Gastroesophageal sphincter (tissue), 3 donors: Measurements from ENCODE around the gene SUSD6.

ENCODE experiments used
- CTCF ChIP-seq, 4 experiments: fragments of 200-600 bp in 2 of 4; fragments of 450-650 bp in 2 of 4; sonication (generic) in 1 of 4; IDR thresholded peaks; one replicate each; pipeline ENCODE4 v1.5.1; 2017 to 2019; ENCODE audit warnings: antibody characterized with exemption in 4 of 4, mild to moderate bottlenecking in 2 of 4, moderate library complexity in 2 of 4
- EP300 ChIP-seq: sonication (generic); formaldehyde crosslinking; IDR thresholded peaks from one replicate; pipeline ENCODE4 v1.6.1; 2017; ENCODE audit warnings: antibody characterized with exemption, mild to moderate bottlenecking
- POLR2A ChIP-seq, 2 donors: fragments of 450-650 bp; IDR thresholded peaks; one replicate each; pipeline ENCODE4 v1.6.1; 2017; ENCODE audit warnings: antibody characterized with exemption in 2 of 2, mild to moderate bottlenecking in 2 of 2, moderate library complexity in 1 of 2

DNA sequence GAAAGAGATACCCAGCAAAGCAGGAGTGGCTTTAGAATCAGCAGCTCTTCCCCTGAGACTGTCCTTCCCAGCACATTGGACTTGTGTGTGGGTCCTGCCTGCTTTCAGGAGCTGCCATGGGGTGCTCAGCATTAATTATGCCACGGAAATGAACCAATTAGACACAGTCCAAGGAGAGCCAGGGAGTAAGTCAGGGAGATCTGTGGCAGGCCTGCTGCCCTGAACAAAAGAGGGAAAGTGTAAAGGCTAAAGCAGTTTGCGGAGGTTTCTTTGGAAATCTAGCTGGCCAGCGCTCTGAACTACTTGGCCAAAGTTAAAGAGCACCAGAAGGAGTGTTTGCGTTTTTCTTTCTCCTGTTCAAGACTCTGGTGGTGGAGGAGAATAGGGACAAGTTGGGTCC, 89.9 kb downstream of the SUSD6 start:
- TF ChIP-seq EP300 (no peak), CTCF (IDR thresholded peaks at IDR 0.05) (no peak), POLR2A (IDR thresholded peaks at IDR 0.05) (no peak)
